22Rv1 (cell line): ENCODE measurements around the gene ACAD9.

Experiments
- H3K27ac ChIP-seq: fragments of 450-650 bp; 2 replicates; pipeline ENCODE4 v1.5.1; 2017
- CTCF ChIP-seq: fragments of 450-650 bp; IDR thresholded peaks from 2 replicates; pipeline ENCODE4 v1.5.1; 2017; ENCODE audit warnings: mild to moderate bottlenecking
- ZFX ChIP-seq: fragments of 450-650 bp; IDR thresholded peaks from 2 replicates; pipeline ENCODE4 v1.6.1; 2017; ENCODE audit warnings: antibody characterized with exemption, borderline replicate concordance

Gene ACAD9

GRCh38 chr3:128874481-128875180 is 4.8 kb upstream of the ACAD9 start:
- H3K27ac ChIP-seq = no peak overlapping the region
- no peak for TF ChIP-seq CTCF
- TF ChIP-seq ZFX = no peak

- no peak overlapping the region for H3K27ac ChIP-seq
- TF ChIP-seq ZFX (no peak), CTCF (peak; percentile 63)
These were observed 3.8 kb upstream of the ACAD9 start for GRCh38 chr3:128875556-128876120.

DNA sequence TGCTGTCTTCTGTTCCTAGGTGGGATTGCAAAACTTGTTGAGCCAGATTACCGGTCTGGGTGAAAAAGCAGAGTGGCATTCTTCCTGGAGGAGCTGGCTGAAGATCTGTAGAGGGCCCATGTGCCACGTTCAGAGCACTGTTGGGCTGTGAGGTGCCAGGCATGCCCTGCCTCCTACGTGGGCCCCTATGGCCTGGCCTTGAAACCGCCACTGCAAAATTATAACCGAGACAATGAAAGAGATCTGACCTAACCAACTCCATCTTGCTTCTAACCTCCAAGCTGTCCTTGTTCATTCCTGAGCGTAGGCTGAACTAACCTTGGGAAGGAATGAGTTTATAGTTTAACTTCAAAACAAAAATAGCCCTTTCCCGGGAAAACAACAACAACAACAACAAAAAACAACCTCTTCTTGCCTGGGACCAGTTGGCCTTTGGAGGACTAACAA is 1.4 kb upstream of the ACAD9 start:
- TF ChIP-seq CTCF (no peak), ZFX (no peak)
- peak overlapping the region; percentile 75 for H3K27ac ChIP-seq

- H3K27ac ChIP-seq = peak overlapping the region; percentile 75
- TF ChIP-seq CTCF = no peak
- TF ChIP-seq ZFX = no peak
These were observed 780 bp upstream of the ACAD9 start for GRCh38 chr3:128878556-128879124.

GRCh38 chr3:128879991-128880390 is 571 bp downstream of the ACAD9 start:
- TF ChIP-seq ZFX = no peak
- TF ChIP-seq CTCF = no peak
- H3K27ac ChIP-seq = peak overlapping the region; percentile 75

- peak overlapping the region; percentile 75; the same call in 1 of the 2 replicates for H3K27ac ChIP-seq
These were observed 1.0 kb downstream of the ACAD9 start for GRCh38 chr3:128880455-128880854.

- no peak for TF ChIP-seq CTCF
- TF ChIP-seq ZFX = no peak
- no peak overlapping the region for H3K27ac ChIP-seq
These were observed 2.2 kb downstream of the ACAD9 start for GRCh38 chr3:128881576-128881975.

DNA sequence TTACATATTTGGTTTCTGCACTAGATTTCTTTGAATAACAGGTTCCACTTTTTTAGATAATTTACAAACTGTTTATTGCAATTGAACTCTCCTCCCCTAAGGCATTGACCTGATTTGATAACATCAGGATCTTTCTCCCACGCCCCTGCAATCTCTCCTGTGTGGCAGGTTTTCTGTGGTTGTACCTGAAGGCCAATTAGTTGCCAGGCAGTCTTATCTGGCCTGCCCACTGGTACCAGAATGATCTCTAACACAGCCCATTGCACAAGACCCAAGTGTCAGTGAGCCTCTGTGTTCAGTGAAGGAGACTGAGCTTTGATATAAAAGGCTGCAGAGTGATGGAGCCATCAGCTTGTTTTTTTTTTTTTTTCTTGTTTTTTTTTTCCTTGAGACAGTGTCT is 3.3 kb downstream of the ACAD9 start:
- TF ChIP-seq ZFX (no peak), CTCF (no peak)
- no peak overlapping the region for H3K27ac ChIP-seq
